ENCODE data around the gene EP300.

GRCh38 chr22:41152902-41153301 lies 60.5 kb downstream of the EP300 start:
- TF ChIP-seq CTCF (IDR thresholded peaks at IDR 0.05): no peak
- no peak for TF ChIP-seq POLR2AphosphoS5 (IDR thresholded peaks at IDR 0.05)

Measured in prostate gland (tissue), 2 donors.